Fibroblast of mammary gland (primary cell): ENCODE measurements around the gene TNS1.

Experiments used
- DNase-seq: peaks from one replicate; pipeline ENCODE4 v3.0.0-alpha.2; 2010; ENCODE audit warnings: low read depth
- H3K4me3 ChIP-seq: 2 replicates; pipeline ENCODE4 v1.5.1; 2011; ENCODE audit warnings: low read depth, mild to moderate bottlenecking, low read length, moderate library complexity; ENCODE audit not compliant: control insufficient read depth
- CTCF ChIP-seq: conservative IDR thresholded peaks from 2 replicates; pipeline ENCODE4 v1.5.1; 2011; ENCODE audit warnings: low read depth, low read length, inconsistent platforms; ENCODE audit not compliant: control insufficient read depth, insufficient read depth

Gene TNS1

GRCh38 chr2:217988014-217988839, 14.6 kb downstream of the TNS1 start:
- TF ChIP-seq CTCF = peak; percentile 90
- peak; percentile 75 for DNase-seq

GRCh38 chr2:217987391-217987790, 15.4 kb downstream of the TNS1 start:
- no peak for DNase-seq
- H3K4me3 ChIP-seq = no peak overlapping the region
- TF ChIP-seq CTCF = no peak

More at GRCh38 chr2:217988014-217988839, 14.6 kb downstream of the TNS1 start:
- H3K4me3 ChIP-seq = no peak overlapping the region

- DNase-seq = no peak
- H3K4me3 ChIP-seq = no peak overlapping the region
- TF ChIP-seq CTCF = no peak
These were observed 16.4 kb downstream of the TNS1 start for GRCh38 chr2:217986256-217986961.

DNA sequence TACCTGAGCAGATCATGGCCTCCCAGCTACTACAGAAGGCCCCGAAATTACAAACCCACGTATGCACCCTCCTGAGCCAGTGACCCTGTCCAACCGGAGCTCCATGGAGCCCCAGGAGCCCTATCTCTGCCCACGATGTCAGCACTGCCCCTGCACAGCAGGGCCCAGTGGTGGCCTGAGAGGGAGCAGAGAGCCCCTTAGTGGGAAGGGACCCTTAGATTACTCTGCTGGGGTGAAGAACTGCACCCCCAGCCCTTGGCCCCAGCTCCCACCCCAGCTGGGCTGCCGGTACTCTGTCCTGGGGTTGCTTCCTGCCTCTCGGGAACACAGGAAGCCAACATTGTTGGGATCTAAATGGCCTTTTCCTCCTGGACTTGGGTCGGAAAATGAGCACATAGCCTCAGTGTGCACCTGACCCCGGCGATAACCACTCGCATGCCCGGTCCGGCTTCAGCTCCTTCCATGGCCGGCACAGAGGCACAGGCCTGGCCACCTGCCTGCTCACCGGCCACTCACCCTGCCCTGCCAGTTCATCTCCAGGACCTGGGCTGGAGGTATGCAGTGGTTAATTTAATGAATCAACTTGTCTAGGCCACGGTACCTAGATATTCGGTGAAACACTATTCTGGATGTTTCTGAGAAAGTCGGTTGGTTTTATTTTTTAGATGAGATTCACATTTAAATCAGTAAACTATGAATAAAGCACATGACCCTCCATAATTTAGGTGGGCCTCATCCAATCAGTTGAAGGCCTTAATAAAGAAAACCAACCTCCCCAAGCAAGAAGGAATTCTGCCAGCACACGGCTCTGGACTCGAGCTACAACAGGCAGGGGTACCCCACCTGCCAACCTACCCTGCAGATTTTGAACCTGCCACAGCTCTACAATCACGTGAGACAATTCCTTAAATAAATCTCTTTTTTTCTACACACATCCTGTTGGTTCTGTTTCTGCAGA, 19.2 kb downstream of the TNS1 start:
- TF ChIP-seq CTCF = no peak
- H3K4me3 ChIP-seq = no peak overlapping the region
- no peak for DNase-seq

DNA sequence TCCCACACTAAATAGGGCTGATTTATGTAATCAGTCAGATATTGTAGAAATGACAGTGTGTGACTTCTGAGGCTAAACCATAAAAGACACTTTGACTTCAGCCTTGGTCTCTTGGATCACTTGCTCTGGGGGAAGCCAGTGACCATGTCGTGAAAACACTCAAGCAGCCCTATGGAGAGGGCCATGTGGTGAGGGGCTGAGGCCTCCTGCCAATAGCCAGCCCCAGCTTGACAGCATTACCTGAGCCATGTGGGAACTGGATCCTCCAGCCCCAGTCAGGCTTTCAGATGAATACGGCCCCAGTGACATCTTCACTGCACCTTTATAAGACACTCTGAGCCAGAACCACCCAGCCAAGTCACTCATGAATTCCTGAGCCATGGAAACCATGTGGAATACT, 20.8 kb downstream of the TNS1 start:
- TF ChIP-seq CTCF = no peak
- DNase-seq = no peak
- H3K4me3 ChIP-seq = no peak overlapping the region

- H3K4me3 ChIP-seq = no peak overlapping the region
- TF ChIP-seq CTCF = no peak
- DNase-seq = no peak
These were observed 21.6 kb downstream of the TNS1 start for GRCh38 chr2:217981084-217981730.
